Measurements from ENCODE around the gene UST.
"Not testable (repeated sequence)": the region's sequence is repeated elsewhere in the genome, so short reads cannot be mapped to it uniquely, and the experiment has no call there.

Gene UST

DNA sequence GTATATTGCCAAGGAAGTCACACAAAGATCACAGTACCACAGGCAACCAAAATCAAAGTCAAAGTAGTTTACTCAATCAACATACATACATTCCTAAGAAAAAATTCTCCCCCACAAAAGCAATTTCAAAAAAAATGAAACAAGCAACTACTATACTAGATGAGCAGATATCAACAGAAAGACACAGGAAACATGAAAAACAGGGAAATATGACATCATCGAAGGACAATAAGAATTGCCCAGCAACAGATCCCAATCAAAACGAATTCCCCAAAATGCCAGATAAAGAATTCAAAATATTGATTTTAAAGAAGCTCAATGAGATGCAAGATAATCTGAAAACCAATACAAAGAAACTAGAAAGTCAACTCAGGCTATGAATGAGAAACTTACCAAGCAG is 351.0 kb downstream of the UST start:
- DNase-seq (ENCODE audit: extremely low read depth, low read depth): no peak
- TF ChIP-seq, protein P1, sequence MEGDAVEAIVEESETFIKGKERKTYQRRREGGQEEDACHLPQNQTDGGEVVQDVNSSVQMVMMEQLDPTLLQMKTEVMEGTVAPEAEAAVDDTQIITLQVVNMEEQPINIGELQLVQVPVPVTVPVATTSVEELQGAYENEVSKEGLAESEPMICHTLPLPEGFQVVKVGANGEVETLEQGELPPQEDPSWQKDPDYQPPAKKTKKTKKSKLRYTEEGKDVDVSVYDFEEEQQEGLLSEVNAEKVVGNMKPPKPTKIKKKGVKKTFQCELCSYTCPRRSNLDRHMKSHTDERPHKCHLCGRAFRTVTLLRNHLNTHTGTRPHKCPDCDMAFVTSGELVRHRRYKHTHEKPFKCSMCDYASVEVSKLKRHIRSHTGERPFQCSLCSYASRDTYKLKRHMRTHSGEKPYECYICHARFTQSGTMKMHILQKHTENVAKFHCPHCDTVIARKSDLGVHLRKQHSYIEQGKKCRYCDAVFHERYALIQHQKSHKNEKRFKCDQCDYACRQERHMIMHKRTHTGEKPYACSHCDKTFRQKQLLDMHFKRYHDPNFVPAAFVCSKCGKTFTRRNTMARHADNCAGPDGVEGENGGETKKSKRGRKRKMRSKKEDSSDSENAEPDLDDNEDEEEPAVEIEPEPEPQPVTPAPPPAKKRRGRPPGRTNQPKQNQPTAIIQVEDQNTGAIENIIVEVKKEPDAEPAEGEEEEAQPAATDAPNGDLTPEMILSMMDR (IDR thresholded peaks at IDR 0.05; ENCODE audit: low read depth, low read length): no peak

DNA sequence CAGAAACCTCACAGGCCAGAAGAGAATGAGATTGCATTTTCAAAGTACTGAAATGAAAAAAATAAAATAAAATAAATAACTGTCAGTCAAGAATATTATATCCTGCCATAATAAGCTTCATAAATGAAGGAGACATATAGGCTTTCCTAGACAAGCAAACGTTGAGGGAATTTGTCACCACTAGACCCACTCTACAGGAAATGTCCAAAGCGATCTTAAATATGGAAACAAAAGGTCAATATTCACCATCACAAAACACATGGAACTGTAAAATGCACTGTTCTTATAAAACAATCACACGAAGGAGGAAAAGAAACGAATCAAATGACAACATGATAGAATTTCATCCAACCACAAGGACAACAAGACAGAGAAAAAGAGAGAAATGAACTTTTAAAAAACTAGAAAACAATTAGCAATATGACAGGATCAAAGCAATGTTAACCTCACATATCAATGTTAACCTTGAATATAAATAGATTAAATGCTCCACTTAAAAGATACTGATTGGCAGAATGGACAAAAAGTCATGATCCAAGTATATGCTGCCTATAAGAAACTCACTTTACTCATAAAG is 352.0 kb downstream of the UST start:
- TF ChIP-seq, protein P1 (IDR thresholded peaks at IDR 0.05; ENCODE audit: low read depth, low read length): no peak
- DNase-seq (ENCODE audit: extremely low read depth, low read depth): no peak

DNA sequence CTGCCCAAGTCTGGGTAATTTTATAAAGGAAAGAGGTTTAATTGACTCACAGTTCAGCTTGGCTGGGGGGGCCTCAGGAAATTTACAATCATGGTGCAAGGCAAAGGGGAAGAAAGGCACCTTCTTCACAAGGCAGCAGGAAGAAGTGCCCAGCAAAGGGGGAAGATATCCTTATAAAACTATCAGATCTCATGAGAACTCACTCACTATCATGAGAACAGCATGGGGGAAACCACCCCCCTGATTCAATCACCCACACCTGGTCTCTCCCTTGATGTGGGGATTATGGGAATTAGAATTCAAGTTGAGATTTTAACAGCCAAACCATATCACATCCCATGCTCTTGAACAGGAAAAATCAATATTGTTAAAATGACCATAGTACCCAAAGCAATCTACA is 355.5 kb downstream of the UST start:
- DNase-seq (ENCODE audit: extremely low read depth, low read depth): no peak
- TF ChIP-seq, protein P1 (IDR thresholded peaks at IDR 0.05; ENCODE audit: low read depth, low read length): no peak

DNA sequence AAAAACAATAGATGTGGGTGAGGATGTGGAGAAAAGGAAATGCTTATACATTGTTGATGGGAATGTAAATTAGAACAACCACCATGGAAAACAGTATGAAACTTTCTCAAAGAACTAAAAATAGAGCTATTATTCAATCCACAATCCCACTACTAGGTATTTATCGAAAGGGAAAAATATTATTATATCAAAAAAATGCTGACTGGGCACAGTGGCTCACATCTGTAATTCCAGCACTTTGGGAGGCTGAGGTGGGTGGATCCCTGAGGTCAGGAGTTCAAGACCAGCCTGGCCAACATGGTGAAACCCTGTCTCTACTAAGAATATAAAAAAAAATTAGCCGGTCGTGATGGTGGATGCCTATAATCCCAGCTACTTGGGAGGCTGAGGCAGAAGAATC is 357.1 kb downstream of the UST start:
- not testable (repeated sequence) for DNase-seq (ENCODE audit: extremely low read depth, low read depth)

DNA sequence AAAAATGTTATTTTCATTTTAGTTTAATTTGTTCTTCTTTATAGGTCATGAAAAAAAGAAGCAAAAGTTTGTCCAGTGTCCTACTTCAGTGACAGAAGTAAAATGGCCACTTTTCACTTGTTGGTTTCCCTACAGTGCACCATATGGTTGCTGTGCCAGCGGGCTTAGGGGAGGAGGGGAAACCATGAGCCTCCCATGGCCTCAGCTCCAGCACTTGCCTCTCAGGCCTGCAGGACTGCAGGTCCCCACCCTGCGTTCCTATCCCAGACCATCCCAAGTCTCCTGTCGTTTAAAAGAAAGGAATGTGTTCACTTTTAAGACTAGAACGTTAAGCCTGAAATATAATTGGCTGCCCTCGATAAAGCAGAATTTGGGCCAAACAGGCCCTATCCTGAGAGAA is 360.7 kb downstream of the UST start:
- no peak for DNase-seq (ENCODE audit: extremely low read depth, low read depth)
- TF ChIP-seq, protein P1 (IDR thresholded peaks at IDR 0.05; ENCODE audit: low read depth, low read length): no peak

DNA sequence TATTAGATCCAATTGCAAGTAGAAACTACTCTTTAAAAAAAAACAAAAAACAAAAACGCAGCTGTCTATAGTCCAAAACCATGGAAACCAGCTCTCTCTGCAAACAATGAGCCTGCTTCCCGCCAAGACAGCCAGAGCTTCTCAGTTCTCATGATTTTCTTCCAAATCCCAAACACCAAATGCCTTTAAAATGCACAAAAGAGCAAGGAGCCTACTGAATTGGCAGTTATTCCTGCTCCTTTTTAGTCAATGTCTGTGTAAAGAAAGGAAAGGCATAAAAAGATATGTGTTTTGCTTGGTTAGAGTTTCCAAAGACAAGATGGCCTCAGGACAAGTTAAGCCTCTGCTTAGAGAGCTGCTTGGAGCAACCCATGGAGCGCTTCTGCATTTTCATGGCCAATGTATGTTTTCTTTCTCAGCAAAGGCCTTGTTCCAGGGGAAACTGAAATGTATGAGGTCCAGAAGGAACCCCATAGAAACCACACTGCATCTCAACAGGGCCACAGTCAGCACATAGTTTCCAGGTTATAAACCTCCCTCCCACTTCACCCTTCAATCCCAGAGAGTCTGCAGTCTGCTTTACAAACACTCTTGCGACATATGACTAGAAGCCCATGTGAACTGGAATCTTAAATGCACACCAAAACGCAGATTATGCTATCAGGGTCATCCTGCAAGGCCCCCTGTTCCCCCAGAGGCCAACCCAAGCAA is 361.4 kb downstream of the UST start:
- TF ChIP-seq, protein P1 (IDR thresholded peaks at IDR 0.05; ENCODE audit: low read depth, low read length): no peak
- DNase-seq (ENCODE audit: extremely low read depth, low read depth): no peak

DNA sequence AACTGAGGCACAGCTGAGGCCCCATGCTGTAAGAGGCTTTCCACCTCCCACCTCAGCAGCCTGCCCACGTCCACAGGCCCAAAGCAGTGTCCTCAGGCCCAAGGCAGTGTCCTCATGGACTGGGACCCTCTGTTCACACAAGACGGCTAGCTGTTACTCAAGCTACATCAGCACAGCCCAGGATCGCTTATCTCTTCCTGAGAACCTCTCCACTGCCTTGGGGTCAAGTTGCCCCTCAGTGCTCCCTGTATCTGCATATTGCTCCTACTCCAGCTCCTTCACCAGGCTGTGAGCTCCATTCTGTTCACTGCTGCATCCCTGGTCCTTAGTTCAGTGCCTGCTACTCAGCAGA is 361.9 kb downstream of the UST start:
- TF ChIP-seq, protein P1 (IDR thresholded peaks at IDR 0.05; ENCODE audit: low read depth, low read length): no peak

More for the DNA sequence above, 361.9 kb downstream of the UST start:
- DNase-seq (ENCODE audit: extremely low read depth, low read depth): no peak
